ENCODE measurements around the gene PARL.
"Not testable (repeated sequence)": the region's sequence is repeated elsewhere in the genome, so short reads cannot be mapped to it uniquely, and the experiment has no call there.

The PARL gene

GRCh38 chr3:183883291-183884096, 1.2 kb downstream of the PARL start:
- H3K4me3 ChIP-seq (replicated peaks; ENCODE audit: low read depth, low read length) = peak overlapping the region; percentile 95
- TF ChIP-seq CTCF (IDR thresholded peaks at IDR 0.05; ENCODE audit: low read depth, low read length, missing control alignments) = no peak
- no peak for DNase-seq (ENCODE audit: extremely low read depth, low read depth)

GRCh38 chr3:183880121-183880520, 4.6 kb downstream of the PARL start:
- H3K4me3 ChIP-seq (replicated peaks; ENCODE audit: low read depth, low read length) = no peak overlapping the region
- DNase-seq (ENCODE audit: extremely low read depth, low read depth) = no peak
- no peak for TF ChIP-seq CTCF (IDR thresholded peaks at IDR 0.05; ENCODE audit: low read depth, low read length, missing control alignments)

GRCh38 chr3:183879243-183879642, 5.4 kb downstream of the PARL start:
- no peak for TF ChIP-seq CTCF (IDR thresholded peaks at IDR 0.05; ENCODE audit: low read depth, low read length, missing control alignments)
- no peak overlapping the region for H3K4me3 ChIP-seq (replicated peaks; ENCODE audit: low read depth, low read length)
- no peak for DNase-seq (ENCODE audit: extremely low read depth, low read depth)

- no peak for TF ChIP-seq CTCF (IDR thresholded peaks at IDR 0.05; ENCODE audit: low read depth, low read length, missing control alignments)
These were observed 6.6 kb downstream of the PARL start for GRCh38 chr3:183878071-183878470.

GRCh38 chr3:183877227-183877626, 7.5 kb downstream of the PARL start:
- H3K4me3 ChIP-seq (replicated peaks; ENCODE audit: low read depth, low read length); DNase-seq (ENCODE audit: extremely low read depth, low read depth): not testable (repeated sequence)

More at GRCh38 chr3:183878071-183878470, 6.6 kb downstream of the PARL start:
- DNase-seq (ENCODE audit: extremely low read depth, low read depth) = no peak
- H3K4me3 ChIP-seq (replicated peaks; ENCODE audit: low read depth, low read length) = no peak overlapping the region

- TF ChIP-seq CTCF (IDR thresholded peaks at IDR 0.05; ENCODE audit: low read depth, low read length, missing control alignments) = no peak
- DNase-seq (ENCODE audit: extremely low read depth, low read depth) = no peak
- H3K4me3 ChIP-seq (replicated peaks; ENCODE audit: low read depth, low read length) = no peak overlapping the region
These were observed 9.3 kb downstream of the PARL start for GRCh38 chr3:183875411-183875810.

GRCh38 chr3:183873914-183874313, 10.8 kb downstream of the PARL start:
- no peak overlapping the region for H3K4me3 ChIP-seq (replicated peaks; ENCODE audit: low read depth, low read length)
- DNase-seq (ENCODE audit: extremely low read depth, low read depth) = no peak
- no peak for TF ChIP-seq CTCF (IDR thresholded peaks at IDR 0.05; ENCODE audit: low read depth, low read length, missing control alignments)
